Measurements from ENCODE around the gene WLS.

DNA sequence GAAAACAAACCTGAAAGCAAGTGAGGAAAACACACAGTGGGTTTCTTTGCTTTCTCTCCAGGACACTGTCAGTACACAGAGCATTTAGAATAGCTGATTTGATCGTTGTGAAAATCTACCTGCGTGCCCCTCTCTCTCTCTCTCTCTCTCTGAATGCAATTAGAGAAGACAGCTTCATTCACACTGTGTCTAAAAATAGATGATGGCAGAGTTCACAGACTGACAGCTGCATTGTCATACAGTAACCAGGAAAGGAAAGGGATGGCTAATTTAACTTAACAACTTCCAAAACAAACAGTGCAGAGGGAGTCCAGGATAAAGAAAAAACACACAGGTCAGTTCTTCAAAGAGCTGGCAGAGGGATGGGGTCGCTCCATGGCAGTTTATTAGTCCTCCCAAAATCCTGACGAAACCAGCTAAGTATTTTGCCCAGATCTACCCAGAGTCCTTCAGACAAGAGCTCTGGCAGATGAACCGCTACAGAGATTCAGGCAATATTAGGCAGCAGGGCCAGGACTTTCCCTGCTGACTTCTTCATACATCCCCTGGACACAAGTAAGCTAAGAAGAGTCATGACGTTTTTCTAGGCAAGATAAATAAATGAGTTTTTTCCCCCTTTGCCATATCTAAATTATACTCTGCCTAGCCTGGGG lies 58.9 kb downstream of the WLS start:
- no peak for TF ChIP-seq CTCF (IDR thresholded peaks at IDR 0.05)
- TF ChIP-seq EP300 (IDR thresholded peaks at IDR 0.05): no peak
- TF ChIP-seq POLR2A (IDR thresholded peaks at IDR 0.05): no peak

Measured in ovary (tissue), 3 donors.